Testis (tissue), 2 donors: ENCODE measurements around the gene UNC5CL.

Source experiments
- POLR2A ChIP-seq: fragments of 450-650 bp; IDR thresholded peaks from one replicate; pipeline ENCODE4 v1.6.1; 2017; ENCODE audit warnings: antibody characterized with exemption, mild to moderate bottlenecking, moderate library complexity
- TF ChIP-seq, protein P1 (sequence below), 3 experiments: fragments of 450-650 bp in 2 of 3; fragments of 200-600 bp in 1 of 3; sonication (generic) in 1 of 3; IDR thresholded peaks; one replicate each; pipeline ENCODE4 v1.5.1; 2016 to 2019; ENCODE audit warnings: antibody characterized with exemption in 3 of 3, mild to moderate bottlenecking in 2 of 3, moderate library complexity in 1 of 3

DNA sequence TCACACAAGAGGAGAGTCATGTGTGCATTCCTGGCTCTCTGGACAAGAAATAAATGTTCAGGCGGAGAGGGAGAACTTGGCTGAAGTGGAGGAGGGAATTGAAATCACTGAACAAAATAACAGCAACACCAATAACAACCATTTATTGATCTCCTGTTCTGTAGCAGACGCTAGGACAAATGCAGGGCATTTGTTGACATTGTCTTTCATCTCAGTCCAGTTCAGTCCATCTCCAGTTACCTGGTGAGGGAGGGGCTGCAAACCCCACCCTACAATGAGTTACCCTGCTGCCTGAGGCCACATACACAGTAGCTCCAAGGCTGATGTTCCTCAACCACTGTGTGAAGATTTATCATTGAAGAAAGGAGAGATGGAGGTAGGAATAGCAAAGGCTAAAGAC, 27.3 kb downstream of the UNC5CL start:
- no peak for TF ChIP-seq POLR2A
- TF ChIP-seq, protein P1, sequence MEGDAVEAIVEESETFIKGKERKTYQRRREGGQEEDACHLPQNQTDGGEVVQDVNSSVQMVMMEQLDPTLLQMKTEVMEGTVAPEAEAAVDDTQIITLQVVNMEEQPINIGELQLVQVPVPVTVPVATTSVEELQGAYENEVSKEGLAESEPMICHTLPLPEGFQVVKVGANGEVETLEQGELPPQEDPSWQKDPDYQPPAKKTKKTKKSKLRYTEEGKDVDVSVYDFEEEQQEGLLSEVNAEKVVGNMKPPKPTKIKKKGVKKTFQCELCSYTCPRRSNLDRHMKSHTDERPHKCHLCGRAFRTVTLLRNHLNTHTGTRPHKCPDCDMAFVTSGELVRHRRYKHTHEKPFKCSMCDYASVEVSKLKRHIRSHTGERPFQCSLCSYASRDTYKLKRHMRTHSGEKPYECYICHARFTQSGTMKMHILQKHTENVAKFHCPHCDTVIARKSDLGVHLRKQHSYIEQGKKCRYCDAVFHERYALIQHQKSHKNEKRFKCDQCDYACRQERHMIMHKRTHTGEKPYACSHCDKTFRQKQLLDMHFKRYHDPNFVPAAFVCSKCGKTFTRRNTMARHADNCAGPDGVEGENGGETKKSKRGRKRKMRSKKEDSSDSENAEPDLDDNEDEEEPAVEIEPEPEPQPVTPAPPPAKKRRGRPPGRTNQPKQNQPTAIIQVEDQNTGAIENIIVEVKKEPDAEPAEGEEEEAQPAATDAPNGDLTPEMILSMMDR (IDR thresholded peaks at IDR 0.05), result no peak
